Neural cell (in vitro differentiated cells): Measurements from ENCODE around the gene HEBP2. TPM values are rescaled to one million over a fixed set of nuclear protein-coding genes. Genes with fewer than 3 reads are reported as not detected.
"Not testable (repeated sequence)": the region's sequence is repeated elsewhere in the genome, so short reads cannot be mapped to it uniquely, and the experiment has no call there.

Source experiments
- H2AFZ ChIP-seq: fragments of 200-600, 300-800 bp; sonication (generic), shearing (Covaris generic); 2 replicates; pipeline ENCODE4 v1.6.0; 2014; ENCODE audit warnings: low read depth, mild to moderate bottlenecking, antibody characterized with exemption, low read length, moderate library complexity
- H3F3A ChIP-seq: fragments of 200-600 bp; shearing (Covaris generic); 2 replicates; pipeline ENCODE4 v1.6.1; 2016; ENCODE audit warnings: mild to moderate bottlenecking, moderate library complexity, mixed read lengths, antibody characterized with exemption, low read length; ENCODE audit not compliant: insufficient read depth, poor library complexity, severe bottlenecking
- H3K27ac ChIP-seq: fragments of 200-600, 300-800 bp; sonication (generic), shearing (Covaris generic); 2 replicates; pipeline ENCODE4 v1.5.1; 2014; ENCODE audit warnings: mild to moderate bottlenecking, low read length, moderate library complexity
- H3K27me3 ChIP-seq: fragments of 300-800, 200-600 bp; sonication (generic), shearing (Covaris generic); 2 replicates; pipeline ENCODE4 v1.6.0; 2014; ENCODE audit warnings: mild to moderate bottlenecking, low read depth, low read length, moderate library complexity; ENCODE audit not compliant: insufficient read depth
- H3K36me3 ChIP-seq: fragments of 300-800, 200-600 bp; sonication (generic), shearing (Covaris generic); 2 replicates; pipeline ENCODE4 v1.5.1; 2014; ENCODE audit warnings: mild to moderate bottlenecking, antibody characterized with exemption, low read length, moderate library complexity; ENCODE audit not compliant: insufficient read depth
- H3K4me2 ChIP-seq: fragments of 300-800, 200-600 bp; sonication (generic), shearing (Covaris generic); 2 replicates; pipeline ENCODE4 v1.6.0; 2014; ENCODE audit warnings: mild to moderate bottlenecking, low read length
- H3K4me3 ChIP-seq: fragments of 300-800, 200-600 bp; sonication (generic), shearing (Covaris generic); 2 replicates; pipeline ENCODE4 v1.5.1; 2014; ENCODE audit warnings: mild to moderate bottlenecking, low read length, moderate library complexity
- H3K79me2 ChIP-seq: fragments of 200-600 bp; shearing (Covaris generic); replicated peaks from 2 replicates; pipeline ENCODE4 v1.6.0; 2014; ENCODE audit warnings: mild to moderate bottlenecking, low read length, moderate library complexity; ENCODE audit not compliant: insufficient read depth
- H3K9ac ChIP-seq: fragments of 300-800, 200-600 bp; sonication (generic), shearing (Covaris generic); 2 replicates; pipeline ENCODE4 v1.6.1; 2016; ENCODE audit warnings: mild to moderate bottlenecking, low read length, mixed read lengths
- H3K9me2 ChIP-seq: fragments of 200-600 bp; shearing (Covaris generic); 2 replicates; pipeline ENCODE4 v1.6.1; 2016; ENCODE audit warnings: mild to moderate bottlenecking, low read length, mixed read lengths; ENCODE audit not compliant: insufficient read depth
- H3K9me3 ChIP-seq: fragments of 200-600, 300-800 bp; sonication (generic), shearing (Covaris generic); 2 replicates; pipeline ENCODE4 v1.6.1; 2016; ENCODE audit warnings: mild to moderate bottlenecking, mixed run types, low read length, moderate library complexity, mixed read lengths
- H4K20me1 ChIP-seq: fragments of 200-600 bp; shearing (Covaris generic); 2 replicates; pipeline ENCODE4 v1.6.1; 2016; ENCODE audit warnings: mild to moderate bottlenecking, mixed run types; ENCODE audit not compliant: insufficient read depth
- CTCF ChIP-seq: fragments of 450-650 bp; IDR thresholded peaks from 2 replicates; pipeline ENCODE4 v1.5.1; 2014; ENCODE audit warnings: antibody characterized with exemption, mild to moderate bottlenecking, moderate library complexity; ENCODE audit not compliant: poor library complexity, severe bottlenecking
- EP300 ChIP-seq: fragments of 450-650 bp; conservative IDR thresholded peaks from 2 replicates; pipeline ENCODE4 v1.6.1; 2014; ENCODE audit warnings: antibody characterized with exemption, mild to moderate bottlenecking, moderate library complexity; ENCODE audit not compliant: poor library complexity, severe bottlenecking
- EZH2 ChIP-seq: fragments of 200-600, 300-800 bp; shearing (Covaris generic), sonication (generic); IDR thresholded peaks from 2 replicates; pipeline ENCODE4 v1.6.1; 2014; ENCODE audit warnings: antibody characterized with exemption, low read length, borderline replicate concordance, mild to moderate bottlenecking; ENCODE audit not compliant: insufficient read depth, poor library complexity, severe bottlenecking
- MXI1 ChIP-seq: fragments of 450-650 bp; conservative IDR thresholded peaks from 2 replicates; pipeline ENCODE4 v1.6.1; 2014; ENCODE audit warnings: antibody characterized with exemption, mild to moderate bottlenecking; ENCODE audit not compliant: poor library complexity, severe bottlenecking
- POLR2AphosphoS5 ChIP-seq: IDR thresholded peaks from 2 replicates; pipeline ENCODE4 v1.6.1; 2012
- RAD21 ChIP-seq: fragments of 450-650 bp; conservative IDR thresholded peaks from 2 replicates; pipeline ENCODE4 v1.6.1; 2014; ENCODE audit warnings: antibody characterized with exemption, mild to moderate bottlenecking, moderate library complexity
- REST ChIP-seq: IDR thresholded peaks from 2 replicates; pipeline ENCODE4 v1.6.1; 2012; ENCODE audit warnings: borderline replicate concordance
- SMC3 ChIP-seq: fragments of 450-650 bp; conservative IDR thresholded peaks from 2 replicates; pipeline ENCODE4 v1.6.1; 2014; ENCODE audit warnings: antibody characterized with exemption, mild to moderate bottlenecking, moderate library complexity; ENCODE audit not compliant: poor library complexity
- TAF1 ChIP-seq: IDR thresholded peaks from 2 replicates; pipeline ENCODE4 v1.6.1; 2012; ENCODE audit warnings: low read depth
- polyA minus RNA-seq: library from RNA; depleted of rRNA, polyadenylated mRNA; stranded (reverse); fragments of >200 nt; gene quantifications from 2 replicates; pipeline ENCODE4 v1.2.3, GENCODE V29; 2014
- polyA plus RNA-seq: library from polyadenylated mRNA; depleted of rRNA; stranded (reverse); fragments of >200 nt; gene quantifications from 2 replicates; pipeline ENCODE4 v1.2.3, GENCODE V29; 2014

The HEBP2 gene
- polyA plus RNA-seq (1.4 and 3.0 TPM in 2 replicates), polyA minus RNA-seq (0.73 and 0.81 TPM in 2 replicates)

GRCh38 chr6:138403801-138404665, at the start of gene HEBP2:
Gene HEBP2 (plus strand): TSS chr6:138404223. CDS start chr6:138404496, 273 bp downstream.
- Histone ChIP-seq H3K4me2 (peak within 1 kb of the TSS; percentile 9), H3K9ac (peak within 1 kb of the TSS; percentile 44), H3K9me3 (no peaks in the 10 kb centered on the region), H3K79me2 (no peaks in the 10 kb centered on the region), H2AFZ (peak within 1 kb of the TSS; percentile 25), H4K20me1 (no peaks in the 10 kb centered on the region), H3K27me3 (peaks cover 16% of the 10 kb centered on the region), H3K27ac (no peak within 1 kb of the TSS), H3K4me3 (peak within 1 kb of the TSS; percentile 87), H3K36me3 (no peaks in the 10 kb centered on the region), H3K9me2 (no peaks in the 10 kb centered on the region), H3F3A (peaks cover 2% of the 10 kb centered on the region)
- TF ChIP-seq REST (no peak), RAD21 (peak; percentile 64), POLR2AphosphoS5 (no peak), EZH2 (no peak), SMC3 (peak; percentile 72), TAF1 (no peak), EP300 (no peak), CTCF (peak; percentile 79), MXI1 (peak; percentile 43)

- Histone ChIP-seq H3K4me3 (no peak overlapping the region), H3F3A (no peaks in the 10 kb centered on the region), H3K9me2 (no peaks in the 10 kb centered on the region), H2AFZ (no peak overlapping the region), H4K20me1 (no peaks in the 10 kb centered on the region), H3K4me2 (no peak overlapping the region), H3K27me3 (no peaks in the 10 kb centered on the region), H3K79me2 (no peaks in the 10 kb centered on the region), H3K9ac (no peak overlapping the region), H3K27ac (no peak overlapping the region), H3K36me3 (no peaks in the 10 kb centered on the region), H3K9me3 (no peaks in the 10 kb centered on the region)
- no peak for TF ChIP-seq REST
- TF ChIP-seq CTCF, result no peak
- TF ChIP-seq EP300, result no peak
- TF ChIP-seq EZH2, result no peak
Observed at GRCh38 chr6:138357928-138358327, 46.1 kb upstream of the HEBP2 start.

GRCh38 chr6:138368684-138369083, 35.3 kb upstream of the HEBP2 start:
- H3K4me2 ChIP-seq, H3K27me3 ChIP-seq, H3K9ac ChIP-seq, H3K36me3 ChIP-seq, H3F3A ChIP-seq, H3K9me2 ChIP-seq, H2AFZ ChIP-seq, H3K79me2 ChIP-seq, H3K27ac ChIP-seq, H4K20me1 ChIP-seq, H3K4me3 ChIP-seq, H3K9me3 ChIP-seq: not testable (repeated sequence)
